HCT116 (cell line): ENCODE measurements around the gene C10orf88. TPM values are rescaled to one million over a fixed set of nuclear protein-coding genes. Genes with fewer than 3 reads are reported as not detected.

ENCODE experiments used
- ATAC-seq: fragments of 200-7000 bp; cut with Tn5 transposase; 2 replicates; pipeline ENCODE4 v1.9.1; 2020; ENCODE audit warnings: mild to moderate bottlenecking, moderate library complexity
- BruUV-seq: library from RNA; stranded (reverse); fragments of 400-500 nt; replicated peaks from 2 replicates; lab custom pipeline; 2021; lab: Mats Ljungman, UMichigan
- CTCF ChIA-PET: fragments of 300-600 bp; sonication (Branson Sonifier 250); formaldehyde crosslinking; loops from one replicate; lab custom pipeline; 2021; ENCODE audit warnings: antibody characterized with exemption; lab: Charles Lee
- POLR2A ChIA-PET: fragments of 300-600, 350-600 bp; sonication (Branson Sonifier 250); formaldehyde crosslinking; loops from one replicate; lab custom pipeline; 2021; ENCODE audit warnings: antibody characterized with exemption; lab: Charles Lee
- RAD21 ChIA-PET, 2 experiments: fragments of 300-600 bp; sonication (Branson Sonifier 250); formaldehyde crosslinking; loops; one replicate each; lab custom pipeline; 2023; ENCODE audit warnings: low total read pairs in 2 of 2; ENCODE audit not compliant: uncharacterized antibody in 2 of 2, unreplicated experiment in 2 of 2, low non-redundant PET in 1 of 2; lab: Charles Lee
- DNase-seq: peaks from one replicate; pipeline ENCODE4 v3.0.0-alpha.2; 2010; ENCODE audit warnings: low read depth, low spot score
- H2AFZ ChIP-seq: fragments of 200-600 bp; shearing (Covaris generic), sonication (generic); 2 replicates; pipeline ENCODE4 v1.6.1; 2017; ENCODE audit warnings: low read depth, mixed run types, mixed read lengths, antibody characterized with exemption, low read length; ENCODE audit not compliant: poor library complexity, severe bottlenecking
- H3K27ac ChIP-seq: 2 replicates; pipeline ENCODE4 v1.5.1; 2012; ENCODE audit warnings: low read depth, low read length
- H3K27me3 ChIP-seq: fragments of 200-600 bp; sonication (generic); 2 replicates; pipeline ENCODE4 v1.6.1; 2016; ENCODE audit warnings: mixed run types, low read length, mixed read lengths; ENCODE audit not compliant: insufficient read depth
- H3K36me3 ChIP-seq, 2 experiments: fragments of 200-500 bp in 1 of 2; fragments of 200-600 bp in 1 of 2; sonication (Bioruptor generic) in 1 of 2; sonication (generic) in 1 of 2; 2 replicates each; pipeline versions ENCODE4 v1.5.1 to v1.6.1; 2014 to 2016; ENCODE audit warnings: low read length in 2 of 2, inconsistent platforms in 1 of 2, mixed read lengths in 1 of 2, mixed run types in 1 of 2; ENCODE audit not compliant: insufficient read depth in 2 of 2, control insufficient read depth in 1 of 2
- H3K4me1 ChIP-seq, 2 experiments: fragments of 200-600 bp in 1 of 2; sonication (generic) in 1 of 2; 2 replicates each; pipeline versions ENCODE4 v1.5.1 to v1.6.1; 2012 to 2017; ENCODE audit warnings: low read length in 2 of 2, inconsistent platforms in 1 of 2, mild to moderate bottlenecking in 1 of 2, mixed read lengths in 1 of 2, mixed run types in 1 of 2, moderate library complexity in 1 of 2; ENCODE audit not compliant: insufficient read depth in 2 of 2, control insufficient read depth in 1 of 2
- H3K4me2 ChIP-seq: fragments of 200-600 bp; sonication (generic); 2 replicates; pipeline ENCODE4 v1.6.1; 2017; ENCODE audit warnings: mixed run types, low read length, mixed read lengths
- H3K4me3 ChIP-seq, 2 experiments: fragments of 200-600 bp in 1 of 2; sonication (generic) in 1 of 2; replicated peaks in 1 of 2; 2 replicates each; pipeline ENCODE4 v1.5.1; 2011 to 2016; ENCODE audit warnings: low read length in 2 of 2, control low read depth in 1 of 2, low read depth in 1 of 2, mild to moderate bottlenecking in 1 of 2, mixed read lengths in 1 of 2, mixed run types in 1 of 2
- H3K79me2 ChIP-seq: fragments of 200-600 bp; sonication (generic); 2 replicates; pipeline ENCODE4 v1.6.1; 2017; ENCODE audit warnings: mild to moderate bottlenecking, mixed run types, low read length, moderate library complexity, mixed read lengths; ENCODE audit not compliant: insufficient read depth
- H3K9ac ChIP-seq: fragments of 200-600 bp; sonication (generic); 2 replicates; pipeline ENCODE4 v1.6.1; 2016; ENCODE audit warnings: low read length, mixed read lengths
- H3K9me2 ChIP-seq: fragments of 200-600 bp; sonication (generic), shearing (Covaris generic); 2 replicates; pipeline ENCODE4 v1.6.1; 2017; ENCODE audit warnings: mixed run types, mild to moderate bottlenecking, moderate library complexity; ENCODE audit not compliant: insufficient read depth
- H3K9me3 ChIP-seq, 2 experiments: fragments of 200-500 bp in 1 of 2; fragments of 200-600 bp in 1 of 2; sonication (Bioruptor generic) in 1 of 2; sonication (generic) in 1 of 2; 2 replicates each; pipeline ENCODE4 v1.6.1; 2014 to 2017; ENCODE audit warnings: low read length in 2 of 2, mixed read lengths in 2 of 2, inconsistent platforms in 1 of 2, low read depth in 1 of 2, mild to moderate bottlenecking in 1 of 2, mixed run types in 1 of 2, moderate library complexity in 1 of 2; ENCODE audit not compliant: control insufficient read depth in 1 of 2, insufficient read depth in 1 of 2
- H4K20me1 ChIP-seq: fragments of 200-600 bp; sonication (generic), shearing (Covaris generic); 2 replicates; pipeline ENCODE4 v1.6.1; 2017; ENCODE audit warnings: mixed run types, mild to moderate bottlenecking, moderate library complexity; ENCODE audit not compliant: insufficient read depth
- EZH2 ChIP-seq: fragments of 200-600 bp; sonication (generic); IDR thresholded peaks from 2 replicates; pipeline ENCODE4 v1.6.1; 2017; ENCODE audit warnings: antibody characterized with exemption, mixed run types
- FOSL1 ChIP-seq: IDR thresholded peaks from 2 replicates; pipeline ENCODE4 v1.6.1; 2012; ENCODE audit warnings: low read depth
- SIN3A ChIP-seq: IDR thresholded peaks from 2 replicates; pipeline ENCODE4 v1.6.1; 2012; ENCODE audit warnings: low read depth
- ZBTB33 ChIP-seq: IDR thresholded peaks from 2 replicates; pipeline ENCODE4 v1.6.1; 2011; ENCODE audit warnings: mild to moderate bottlenecking, low read length, moderate library complexity; ENCODE audit not compliant: insufficient replicate concordance; ENCODE audit errors: extremely low read depth
- intact Hi-C: fragments of 100-400 bp; cut with micrococcal nuclease; formaldehyde crosslinking; loops from 2 replicates; pipeline ENCODE4 v1.10.0; 2022
- total RNA-seq: library from RNA; stranded (reverse); gene quantifications from one replicate; pipeline ENCODE4 v1.2.1, GENCODE V29; 2021; ENCODE audit not compliant: unreplicated experiment

C10orf88 gene
- total RNA-seq, 1 experiment from 2014 or later, result 16.2 TPM

GRCh38 chr10:122986335-122986734 is 32.3 kb upstream of the C10orf88 start:
- H3K4me3 ChIP-seq, result no peak overlapping the region
- POLR2A ChIA-PET, result no interaction called here
- TF ChIP-seq ZBTB33, result no peak
- H4K20me1 ChIP-seq, result no peaks in the 10 kb centered on the region
- DNase-seq (no peak), ATAC-seq (no peak)
- H3K4me1 ChIP-seq, result peaks cover 0 to under 1% of the 10 kb centered on the region in 2 experiments; a peak in 1 of 4 replicates
- no peaks in the 10 kb centered on the region for H3K27me3 ChIP-seq
- RAD21 ChIA-PET, result no interaction called here
- intact Hi-C loops, result no loop called here
- H3K9me2 ChIP-seq, result no peaks in the 10 kb centered on the region
- H3K9me3 ChIP-seq, result no peaks in the 10 kb centered on the region
- no peaks in the 10 kb centered on the region for H3K79me2 ChIP-seq
- no peaks in the 10 kb centered on the region; a peak in 1 of 4 replicates for H3K36me3 ChIP-seq
- no peak overlapping the region for H2AFZ ChIP-seq
- CTCF ChIA-PET, result no interaction called here
- no peak overlapping the region for H3K27ac ChIP-seq
- BruUV-seq, result no TSS peak
- no peak overlapping the region for H3K4me2 ChIP-seq
- H3K9ac ChIP-seq, result no peak overlapping the region

- Histone ChIP-seq H3K36me3 (no peaks in the 10 kb centered on the region), H2AFZ (no peak overlapping the region), H4K20me1 (no peaks in the 10 kb centered on the region), H3K27ac (no peak overlapping the region), H3K9ac (no peak overlapping the region), H3K4me1 (peaks cover 7 to 15% of the 10 kb centered on the region in 2 experiments; a peak in 3 of 4 replicates), H3K9me2 (no peaks in the 10 kb centered on the region)
- ChIA-PET POLR2A (no interaction called here), CTCF (interaction anchor here (1.1 kb wide), 1 partner anchor 23 kb away, joined by 3 read pairs; no protein-coding TSS in a partner anchor)
- intact Hi-C loops, result no loop called here
- no TSS peak for BruUV-seq
- DNase-seq, result no peak
- TF ChIP-seq FOSL1 (no peak), ZBTB33 (no peak), EZH2 (no peak), SIN3A (no peak)
- TF ChIP-seq, all 23 proteins: peak for 0
- H3K27me3 ChIP-seq, result no peaks in the 10 kb centered on the region
- no peak for ATAC-seq
- H3K4me2 ChIP-seq, result no peak overlapping the region
- RAD21 ChIA-PET, result no interaction called here
- no peaks in the 10 kb centered on the region for H3K9me3 ChIP-seq
- no peaks in the 10 kb centered on the region for H3K79me2 ChIP-seq
- H3K4me3 ChIP-seq, result no peak overlapping the region
Observed at GRCh38 chr10:122984708-122985107, 30.7 kb upstream of the C10orf88 start.
